GM19035 (cell line): ENCODE measurements around the gene GLT8D2.
"Not testable (repeated sequence)": the region's sequence is repeated elsewhere in the genome, so short reads cannot be mapped to it uniquely, and the experiment has no call there.

Source experiments
- ATAC-seq: cut with Tn5 transposase; IDR thresholded peaks from one replicate; pipeline ENCODE4 v1.9.1; 2021; ENCODE audit not compliant: unreplicated experiment

Gene GLT8D2

GRCh38 chr12:104054681-104055346, 4.8 kb upstream of the GLT8D2 start:
- no peak for ATAC-seq

- ATAC-seq: no peak
Measured at GRCh38 chr12:104050436-104050835, 449 bp upstream of the GLT8D2 start.

- ATAC-seq: no peak
Measured at GRCh38 chr12:104049278-104049902, 597 bp downstream of the GLT8D2 start.

GRCh38 chr12:104048811-104049210, 1.2 kb downstream of the GLT8D2 start:
- no peak for ATAC-seq

- ATAC-seq: no peak
Measured at GRCh38 chr12:104048162-104048561, 1.8 kb downstream of the GLT8D2 start.

GRCh38 chr12:104046306-104046705, 3.7 kb downstream of the GLT8D2 start:
- ATAC-seq: no peak

GRCh38 chr12:104044158-104044557, 5.8 kb downstream of the GLT8D2 start:
- no peak for ATAC-seq

GRCh38 chr12:104042580-104042979, 7.4 kb downstream of the GLT8D2 start:
- ATAC-seq: no peak

- not testable (repeated sequence) for ATAC-seq
Measured at GRCh38 chr12:104039769-104040168, 10.2 kb downstream of the GLT8D2 start.

GRCh38 chr12:104036143-104036542, 13.8 kb downstream of the GLT8D2 start:
- ATAC-seq: not testable (repeated sequence)

- ATAC-seq: not testable (repeated sequence)
Measured at GRCh38 chr12:104030596-104030995, 19.4 kb downstream of the GLT8D2 start.

- ATAC-seq: no peak
Measured at GRCh38 chr12:104026841-104027599, 23.0 kb downstream of the GLT8D2 start.

GRCh38 chr12:104025771-104026170, 24.2 kb downstream of the GLT8D2 start:
- ATAC-seq: no peak

GRCh38 chr12:104024348-104024747, 25.6 kb downstream of the GLT8D2 start:
- ATAC-seq: no peak

GRCh38 chr12:104023710-104024109, 26.3 kb downstream of the GLT8D2 start:
- no peak for ATAC-seq

- no peak for ATAC-seq
Measured at GRCh38 chr12:104022786-104023185, 27.2 kb downstream of the GLT8D2 start.

- ATAC-seq: not testable (repeated sequence)
Measured at GRCh38 chr12:104021862-104022261, 28.1 kb downstream of the GLT8D2 start.

GRCh38 chr12:104012331-104012730, 37.7 kb downstream of the GLT8D2 start:
- no peak for ATAC-seq

- no peak for ATAC-seq
Measured at GRCh38 chr12:104011253-104011652, 38.7 kb downstream of the GLT8D2 start.

- no peak for ATAC-seq
Measured at GRCh38 chr12:104010606-104011169, 39.3 kb downstream of the GLT8D2 start.

- no peak for ATAC-seq
Measured at GRCh38 chr12:104010121-104010520, 39.9 kb downstream of the GLT8D2 start.

- no peak for ATAC-seq
Measured at GRCh38 chr12:104006929-104007328, 43.1 kb downstream of the GLT8D2 start.
